SIG-M5 treated with dmso at 0.1 percent for 504 hours (cell line): Measurements from ENCODE around the gene GASK1A.
"Not testable (repeated sequence)": the region's sequence is repeated elsewhere in the genome, so short reads cannot be mapped to it uniquely, and the experiment has no call there.

Source experiments
- DNase-seq: peaks from one replicate; lab custom pipeline; 2025; ENCODE audit not compliant: unreplicated experiment; lab: John Stamatoyannopoulos, UW

GASK1A gene

GRCh38 chr3:43030162-43030935 is 51.2 kb downstream of the GASK1A start:
- no peak for DNase-seq

GRCh38 chr3:43031485-43031884 is 52.4 kb downstream of the GASK1A start:
- DNase-seq, result no peak

- no peak for DNase-seq
Observed at GRCh38 chr3:43031889-43032545, 52.9 kb downstream of the GASK1A start.

- no peak for DNase-seq
Observed at GRCh38 chr3:43032646-43033628, 53.8 kb downstream of the GASK1A start.

GRCh38 chr3:43034200-43034599 is 55.1 kb downstream of the GASK1A start:
- DNase-seq, result no peak

GRCh38 chr3:43034911-43035310 is 55.8 kb downstream of the GASK1A start:
- DNase-seq, result no peak

GRCh38 chr3:43035801-43036365 is 56.8 kb downstream of the GASK1A start:
- DNase-seq, result no peak

- no peak for DNase-seq
Observed at GRCh38 chr3:43036621-43037423, 57.7 kb downstream of the GASK1A start.

- no peak for DNase-seq
Observed at GRCh38 chr3:43038010-43038409, 58.9 kb downstream of the GASK1A start.

GRCh38 chr3:43041517-43041916 is 62.4 kb downstream of the GASK1A start:
- no peak for DNase-seq

- DNase-seq, result no peak
Observed at GRCh38 chr3:43043071-43043766, 64.1 kb downstream of the GASK1A start.

- no peak for DNase-seq
Observed at GRCh38 chr3:43043793-43044192, 64.7 kb downstream of the GASK1A start.

GRCh38 chr3:43045079-43045478 is 66.0 kb downstream of the GASK1A start:
- not testable (repeated sequence) for DNase-seq

GRCh38 chr3:43046583-43046982 is 67.5 kb downstream of the GASK1A start:
- DNase-seq, result no peak

GRCh38 chr3:43048470-43048869 is 69.4 kb downstream of the GASK1A start:
- DNase-seq, result no peak

- DNase-seq, result no peak
Observed at GRCh38 chr3:43053291-43053690, 74.2 kb downstream of the GASK1A start.

- DNase-seq, result no peak
Observed at GRCh38 chr3:43054754-43055153, 75.6 kb downstream of the GASK1A start.

- no peak for DNase-seq
Observed at GRCh38 chr3:43055393-43055792, 76.3 kb downstream of the GASK1A start.
